CD4-positive, alpha-beta memory T cell (primary cell): ENCODE measurements around the gene BEGAIN. TPM values are rescaled to one million over a fixed set of nuclear protein-coding genes. Genes with fewer than 3 reads are reported as not detected.

Experiments used
- CTCF ChIA-PET: fragments of 350-600 bp; sonication (Branson Sonifier 250); formaldehyde crosslinking; loops from one replicate; lab custom pipeline; 2021; ENCODE audit warnings: inconsistent platforms; ENCODE audit not compliant: partially characterized antibody; lab: Charles Lee
- POLR2A ChIA-PET: fragments of 350-600 bp; sonication (Branson Sonifier 250); formaldehyde crosslinking; loops from one replicate; lab custom pipeline; 2021; ENCODE audit not compliant: partially characterized antibody; lab: Charles Lee
- DNase-seq, 5 donors: peaks; one replicate each; pipeline versions ENCODE4 v3.0.0 to v3.0.0-alpha.2; 2020 to 2022; ENCODE audit warnings: mixed read lengths in 1 of 5
- H3K27ac ChIP-seq: one replicate; pipeline ENCODE4 v1.7.0; 2013; ENCODE audit warnings: low read depth, low read length
- H3K27me3 ChIP-seq: 2 replicates; pipeline ENCODE4 v1.7.0; 2013; ENCODE audit warnings: mild to moderate bottlenecking, low read length, moderate library complexity; ENCODE audit not compliant: insufficient read depth
- H3K36me3 ChIP-seq: 2 replicates; pipeline ENCODE4 v1.7.0; 2013; ENCODE audit warnings: mild to moderate bottlenecking, low read length, moderate library complexity; ENCODE audit not compliant: insufficient read depth
- H3K4me1 ChIP-seq: 2 replicates; pipeline ENCODE4 v1.7.0; 2013; ENCODE audit warnings: mild to moderate bottlenecking, low read length, moderate library complexity; ENCODE audit not compliant: insufficient read depth
- H3K4me3 ChIP-seq, 2 donors: one replicate each; pipeline ENCODE4 v1.7.0; 2013; ENCODE audit warnings: low read length in 2 of 2, mild to moderate bottlenecking in 1 of 2
- H3K9me3 ChIP-seq, 2 donors: one replicate each; pipeline ENCODE4 v1.7.0; 2013; ENCODE audit warnings: low read length in 2 of 2, control low read depth in 1 of 2; ENCODE audit not compliant: control insufficient read depth in 1 of 2
- H3K27ac Mint-ChIP-seq, 7 donors: one replicate each; pipeline ENCODE4 v1.8.0; 2020 to 2021; ENCODE audit warnings: mixed read lengths in 7 of 7, mild to moderate bottlenecking in 6 of 7, inconsistent platforms in 3 of 7, moderate library complexity in 3 of 7
- H3K27me3 Mint-ChIP-seq, 2 donors: one replicate each; pipeline ENCODE4 v1.8.0; 2020 to 2021; ENCODE audit warnings: mixed read lengths in 2 of 2
- H3K36me3 Mint-ChIP-seq, 2 donors: one replicate each; pipeline ENCODE4 v1.8.0; 2020 to 2021; ENCODE audit warnings: mixed read lengths in 2 of 2, inconsistent platforms in 1 of 2, mild to moderate bottlenecking in 1 of 2
- H3K4me1 Mint-ChIP-seq, 4 donors: one replicate each; pipeline ENCODE4 v1.8.0; 2020 to 2021; ENCODE audit warnings: mixed read lengths in 4 of 4, mild to moderate bottlenecking in 1 of 4
- H3K4me3 Mint-ChIP-seq, 8 donors: one replicate each; pipeline ENCODE4 v1.8.0; 2020 to 2021; ENCODE audit warnings: mixed read lengths in 8 of 8, mild to moderate bottlenecking in 7 of 8, moderate library complexity in 6 of 8, inconsistent platforms in 3 of 8
- H3K9me3 Mint-ChIP-seq, 8 donors: one replicate each; pipeline ENCODE4 v1.8.0; 2020 to 2021; ENCODE audit warnings: mixed read lengths in 8 of 8, mild to moderate bottlenecking in 5 of 8, inconsistent platforms in 3 of 8, moderate library complexity in 1 of 8
- intact Hi-C: fragments of 100-400 bp; cut with micrococcal nuclease; formaldehyde crosslinking; loops from one replicate; pipeline ENCODE4 v1.15.1; 2023
- polyA plus RNA-seq, 2 donors: library from polyadenylated mRNA; unstranded; fragments of 300-500 nt; fragmentation: Illumina TruSeq; gene quantifications; one replicate each; pipeline ENCODE4 v1.2.3, GENCODE V29; 2021
- total RNA-seq, 2 experiments: library from RNA; stranded (reverse); gene quantifications; one replicate each; pipeline ENCODE4 v1.2.3, GENCODE V29; 2021

The BEGAIN gene
- total and polyA plus RNA-seq, 4 experiments from 2014 or later, result 0.09 to 1.8 (median 1.2) TPM

- Mint-ChIP-seq H3K27me3 (no peaks in the 10 kb centered on the region), H3K27ac (no peak overlapping the region), H3K9me3 (no peaks in the 10 kb centered on the region), H3K4me1 (peaks cover 0 to 2% (median under 1%) of the 10 kb centered on the region in 4 donors), H3K36me3 (peaks cover 4 to 8% of the 10 kb centered on the region in 2 donors), H3K4me3 (no peak overlapping the region)
- H3K9me3 ChIP-seq, result no peaks in the 10 kb centered on the region
- H3K36me3 ChIP-seq, result peaks cover 6% of the 10 kb centered on the region
- POLR2A ChIA-PET, result no interaction called here
- no peak overlapping the region for H3K4me3 ChIP-seq
- peak in 1 of 5 donors; percentile 31 for DNase-seq
- CTCF ChIA-PET, result no interaction called here
- H3K27ac ChIP-seq, result no peak overlapping the region
- no peaks in the 10 kb centered on the region for H3K4me1 ChIP-seq
- intact Hi-C loops, result no loop called here
- H3K27me3 ChIP-seq, result no peaks in the 10 kb centered on the region
Observed at GRCh38 chr14:100529561-100530031, 57.6 kb downstream of the BEGAIN start.

DNA sequence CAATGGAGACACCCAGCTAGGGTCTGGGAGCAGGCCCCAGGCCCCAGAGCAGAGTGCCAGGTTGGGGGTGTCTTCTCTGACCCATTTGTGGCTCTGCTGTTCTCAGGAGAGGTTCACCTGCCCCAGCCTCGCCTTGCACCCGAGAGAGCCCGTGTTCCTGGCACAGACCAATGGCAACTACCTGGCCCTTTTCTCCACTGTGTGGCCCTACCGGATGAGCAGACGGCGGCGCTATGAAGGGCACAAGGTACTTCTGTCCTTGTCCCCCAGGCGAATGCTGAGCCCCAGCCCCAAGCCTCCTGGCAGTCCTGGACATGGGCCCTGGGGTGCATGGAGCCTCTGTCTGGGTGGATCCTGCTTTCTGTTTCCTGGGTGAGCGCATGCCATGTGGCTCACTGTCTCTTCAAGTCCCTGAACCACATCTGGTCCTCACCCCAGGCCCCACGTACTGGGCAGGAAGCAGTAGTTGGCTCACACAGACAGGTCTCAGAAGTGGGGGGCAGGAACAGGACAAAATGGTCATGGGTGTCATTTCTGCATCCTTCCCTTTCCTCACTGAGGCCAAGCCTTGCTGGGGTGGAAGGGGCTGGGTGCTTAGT lies 58.2 kb downstream of the BEGAIN start:
- no peaks in the 10 kb centered on the region for H3K4me1 ChIP-seq
- Mint-ChIP-seq H3K27me3 (no peaks in the 10 kb centered on the region), H3K4me3 (no peak overlapping the region), H3K36me3 (peaks cover 4 to 8% of the 10 kb centered on the region in 2 donors), H3K4me1 (peaks cover 0 to 1% (median 0%) of the 10 kb centered on the region in 4 donors), H3K9me3 (no peaks in the 10 kb centered on the region), H3K27ac (no peak overlapping the region)
- intact Hi-C loops, result no loop called here
- DNase-seq, result no peak
- H3K27me3 ChIP-seq, result no peaks in the 10 kb centered on the region
- CTCF ChIA-PET, result no interaction called here
- H3K27ac ChIP-seq, result no peak overlapping the region
- H3K4me3 ChIP-seq, result no peak overlapping the region
- POLR2A ChIA-PET, result no interaction called here
- H3K9me3 ChIP-seq, result no peaks in the 10 kb centered on the region
- peaks cover 6% of the 10 kb centered on the region for H3K36me3 ChIP-seq

- H3K36me3 ChIP-seq, result peaks cover 6% of the 10 kb centered on the region
- CTCF ChIA-PET, result no interaction called here
Observed at GRCh38 chr14:100526632-100527031, 60.6 kb downstream of the BEGAIN start.

GRCh38 chr14:100526057-100526456 lies 61.2 kb downstream of the BEGAIN start:
- Mint-ChIP-seq H3K4me3 (no peak overlapping the region), H3K4me1 (peaks cover 0 to 1% (median 0%) of the 10 kb centered on the region in 4 donors), H3K9me3 (no peaks in the 10 kb centered on the region), H3K27me3 (no peaks in the 10 kb centered on the region), H3K27ac (no peak overlapping the region), H3K36me3 (peaks cover 4 to 8% of the 10 kb centered on the region in 2 donors)
- H3K27ac ChIP-seq, result no peak overlapping the region
- DNase-seq, result no peak
- H3K4me3 ChIP-seq, result no peak overlapping the region
- H3K9me3 ChIP-seq, result no peaks in the 10 kb centered on the region
- CTCF ChIA-PET, result interaction anchor here (1.7 to 2.3 kb wide), 2 partner anchors 120 to 137 kb away, joined by 5 to 16 read pairs; no protein-coding TSS in a partner anchor
- peaks cover 6% of the 10 kb centered on the region for H3K36me3 ChIP-seq
- POLR2A ChIA-PET, result interaction anchor here (1.3 kb wide), 1 partner anchor 120 kb away, joined by 5 read pairs; no protein-coding TSS in a partner anchor
- no peaks in the 10 kb centered on the region for H3K4me1 ChIP-seq
- H3K27me3 ChIP-seq, result no peaks in the 10 kb centered on the region
- intact Hi-C loops, result no loop called here

More at GRCh38 chr14:100526632-100527031, 60.6 kb downstream of the BEGAIN start:
- Mint-ChIP-seq H3K36me3 (peaks cover 4 to 8% of the 10 kb centered on the region in 2 donors), H3K27ac (no peak overlapping the region), H3K4me1 (peaks cover 0 to 1% (median 0%) of the 10 kb centered on the region in 4 donors), H3K27me3 (no peaks in the 10 kb centered on the region), H3K4me3 (no peak overlapping the region), H3K9me3 (no peaks in the 10 kb centered on the region)
- Histone ChIP-seq H3K9me3 (no peaks in the 10 kb centered on the region), H3K4me1 (no peaks in the 10 kb centered on the region), H3K27ac (no peak overlapping the region), H3K27me3 (no peaks in the 10 kb centered on the region), H3K4me3 (no peak overlapping the region)
- intact Hi-C loops, result no loop called here
- POLR2A ChIA-PET, result no interaction called here
- no peak for DNase-seq

DNA sequence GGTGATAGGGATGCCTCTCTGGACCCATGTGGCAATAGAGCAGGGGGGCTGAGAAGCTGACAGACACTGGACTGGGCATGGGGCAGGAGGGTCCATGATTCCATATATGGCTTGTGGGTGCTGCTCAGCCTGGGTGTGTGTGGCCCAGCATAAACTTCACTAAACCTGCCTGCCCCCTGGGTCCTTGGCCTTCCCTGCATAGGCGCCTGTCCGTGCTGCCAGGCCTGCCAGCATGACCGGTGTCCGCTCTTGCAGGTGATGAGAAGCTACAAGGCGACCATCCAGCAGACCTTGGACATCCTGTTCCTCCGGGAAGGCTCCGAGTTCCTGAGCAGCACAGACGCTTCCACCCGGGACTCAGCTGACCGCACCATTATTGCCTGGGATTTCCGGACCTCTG lies 61.6 kb downstream of the BEGAIN start:
- Mint-ChIP-seq H3K4me1 (peaks cover 0 to 1% (median 0%) of the 10 kb centered on the region in 4 donors), H3K4me3 (no peak overlapping the region), H3K27me3 (no peaks in the 10 kb centered on the region), H3K9me3 (no peaks in the 10 kb centered on the region), H3K36me3 (peaks cover 4 to 8% of the 10 kb centered on the region in 2 donors), H3K27ac (no peak overlapping the region)
- H3K4me1 ChIP-seq, result no peaks in the 10 kb centered on the region
- ChIA-PET POLR2A (interaction anchor here (1.3 kb wide), 1 partner anchor 120 kb away, joined by 5 read pairs; no protein-coding TSS in a partner anchor), CTCF (interaction anchor here (1.1 to 2.3 kb wide), 4 partner anchors 120 to 137 kb away, joined by 3 to 16 read pairs (median 6); no protein-coding TSS in a partner anchor)
- DNase-seq, result no peak
- H3K27me3 ChIP-seq, result no peaks in the 10 kb centered on the region
- no peak overlapping the region for H3K4me3 ChIP-seq
- intact Hi-C loops, result loop anchor here (1.0 kb wide), 1 partner anchor 120 kb away; no protein-coding TSS in a partner anchor
- H3K9me3 ChIP-seq, result no peaks in the 10 kb centered on the region
- peaks cover 6% of the 10 kb centered on the region for H3K36me3 ChIP-seq
- H3K27ac ChIP-seq, result no peak overlapping the region

- Mint-ChIP-seq H3K27me3 (no peaks in the 10 kb centered on the region), H3K36me3 (peaks cover 4 to 6% of the 10 kb centered on the region in 2 donors), H3K4me3 (no peak overlapping the region), H3K27ac (no peak overlapping the region), H3K9me3 (no peaks in the 10 kb centered on the region), H3K4me1 (peaks cover 0 to 1% (median 0%) of the 10 kb centered on the region in 4 donors)
- Histone ChIP-seq H3K27ac (no peak overlapping the region), H3K4me1 (no peaks in the 10 kb centered on the region), H3K9me3 (no peaks in the 10 kb centered on the region), H3K36me3 (peaks cover 6% of the 10 kb centered on the region), H3K27me3 (no peaks in the 10 kb centered on the region), H3K4me3 (no peak overlapping the region)
- DNase-seq, result peak in 2 of 5 donors; percentile 23 to 25
- ChIA-PET CTCF (interaction anchor here (0.7 to 2.3 kb wide), 5 partner anchors 119 to 138 kb away, joined by 3 to 16 read pairs (median 5); no protein-coding TSS in a partner anchor), POLR2A (interaction anchor here (1.3 kb wide), 1 partner anchor 121 kb away, joined by 5 read pairs; no protein-coding TSS in a partner anchor)
- intact Hi-C loops, result loop anchor here (1.0 kb wide), 1 partner anchor 120 kb away; no protein-coding TSS in a partner anchor
Observed at GRCh38 chr14:100524933-100525243, 62.3 kb downstream of the BEGAIN start.

- ChIA-PET POLR2A (interaction anchor here (1.3 kb wide), 1 partner anchor 122 kb away, joined by 5 read pairs; no protein-coding TSS in a partner anchor), CTCF (interaction anchor here (0.7 to 2.7 kb wide), 6 partner anchors 120 to 138 kb away, joined by 3 to 16 read pairs (median 6); no protein-coding TSS in a partner anchor)
- Histone ChIP-seq H3K27ac (no peak overlapping the region), H3K4me1 (no peaks in the 10 kb centered on the region), H3K9me3 (no peaks in the 10 kb centered on the region), H3K4me3 (no peak overlapping the region), H3K27me3 (no peaks in the 10 kb centered on the region), H3K36me3 (peaks cover 6% of the 10 kb centered on the region)
- DNase-seq, result peak in 1 of 5 donors; percentile 13
- Mint-ChIP-seq H3K4me3 (no peak overlapping the region), H3K4me1 (peaks cover 0 to 1% (median 0%) of the 10 kb centered on the region in 4 donors), H3K27ac (no peak overlapping the region), H3K9me3 (no peaks in the 10 kb centered on the region), H3K36me3 (peaks cover 4 to 6% of the 10 kb centered on the region in 2 donors), H3K27me3 (no peaks in the 10 kb centered on the region)
- intact Hi-C loops, result no loop called here
Observed at GRCh38 chr14:100524233-100524932, 62.8 kb downstream of the BEGAIN start.
